Cardiac muscle cell (in vitro differentiated cells and primary cell): ENCODE measurements around the gene PLA2G4D. TPM values are rescaled to one million over a fixed set of nuclear protein-coding genes. Genes with fewer than 3 reads are reported as not detected.

Experiments used
- DNase-seq, 2 donors: peaks; one replicate each; pipeline versions ENCODE4 v3.0.0 to v3.0.0-alpha.2; 2010 to 2017; ENCODE audit warnings: low read depth in 1 of 2, low spot score in 1 of 2
- H3K27ac ChIP-seq: fragments of 200-600 bp; sonication (generic); 2 replicates; pipeline ENCODE4 v1.5.1; 2016
- H3K27me3 ChIP-seq: fragments of 200-600 bp; sonication (generic); 2 replicates; pipeline ENCODE4 v1.6.0; 2016; ENCODE audit warnings: control low read depth
- H3K36me3 ChIP-seq: fragments of 200-600 bp; sonication (generic); 2 replicates; pipeline ENCODE4 v1.5.1; 2016; ENCODE audit warnings: control low read depth
- H3K4me1 ChIP-seq: fragments of 200-600 bp; sonication (generic); 2 replicates; pipeline ENCODE4 v1.8.1; 2017; ENCODE audit warnings: low read depth, mild to moderate bottlenecking, mixed run types
- H3K4me3 ChIP-seq: fragments of 200-600 bp; sonication (generic); 2 replicates; pipeline ENCODE4 v1.5.1; 2016; ENCODE audit warnings: mild to moderate bottlenecking
- H3K9me3 ChIP-seq: fragments of 200-600 bp; sonication (generic); 2 replicates; pipeline ENCODE4 v1.5.1; 2017; ENCODE audit warnings: low read depth, mild to moderate bottlenecking, control low read depth
- CTCF ChIP-seq: IDR thresholded peaks from 2 replicates; pipeline ENCODE4 v1.5.1; 2012; ENCODE audit warnings: low read depth, mild to moderate bottlenecking, low read length
- polyA plus RNA-seq: library from polyadenylated mRNA; unstranded; fragments of >200 nt; fragmentation: Nextera tagmentation; extraction: Ambion mirVana; gene quantifications from 2 replicates; pipeline ENCODE4 v1.2.1, GENCODE V29; 2016
- total RNA-seq: library from RNA; depleted of rRNA; stranded (reverse); fragments of >200 nt; gene quantifications from 2 replicates; pipeline ENCODE4 v1.2.3, GENCODE V29; 2016

PLA2G4D gene
- total and polyA plus RNA-seq, 2 experiments from 2014 or later, result 0.03 to 0.16 TPM

- H3K4me1 ChIP-seq, result no peaks in the 10 kb centered on the region
- H3K4me3 ChIP-seq, result no peak overlapping the region
- H3K27me3 ChIP-seq, result no peaks in the 10 kb centered on the region
- H3K36me3 ChIP-seq, result no peaks in the 10 kb centered on the region
- H3K9me3 ChIP-seq, result no peaks in the 10 kb centered on the region
- H3K27ac ChIP-seq, result no peak overlapping the region
- DNase-seq, result no peak
- no peak for TF ChIP-seq CTCF
Measured at GRCh38 chr15:42069496-42070278, 24.7 kb downstream of the PLA2G4D start.

GRCh38 chr15:42069025-42069424 is 25.3 kb downstream of the PLA2G4D start:
- H3K4me3 ChIP-seq, result no peak overlapping the region
- no peaks in the 10 kb centered on the region for H3K9me3 ChIP-seq

GRCh38 chr15:42068601-42069000 is 25.8 kb downstream of the PLA2G4D start:
- H3K27ac ChIP-seq, result no peak overlapping the region
- H3K27me3 ChIP-seq, result no peaks in the 10 kb centered on the region
- no peaks in the 10 kb centered on the region for H3K9me3 ChIP-seq
- TF ChIP-seq CTCF, result no peak
- no peak for DNase-seq
- no peak overlapping the region for H3K4me3 ChIP-seq
- no peaks in the 10 kb centered on the region for H3K4me1 ChIP-seq
- H3K36me3 ChIP-seq, result no peaks in the 10 kb centered on the region

More at GRCh38 chr15:42069025-42069424, 25.3 kb downstream of the PLA2G4D start:
- no peak for TF ChIP-seq CTCF
- H3K4me1 ChIP-seq, result no peaks in the 10 kb centered on the region
- H3K36me3 ChIP-seq, result no peaks in the 10 kb centered on the region
- DNase-seq, result no peak
- H3K27me3 ChIP-seq, result no peaks in the 10 kb centered on the region
- H3K27ac ChIP-seq, result no peak overlapping the region

- TF ChIP-seq CTCF, result no peak
- no peaks in the 10 kb centered on the region for H3K36me3 ChIP-seq
- H3K27ac ChIP-seq, result no peak overlapping the region
- no peak for DNase-seq
- no peaks in the 10 kb centered on the region for H3K9me3 ChIP-seq
- no peaks in the 10 kb centered on the region for H3K4me1 ChIP-seq
- no peaks in the 10 kb centered on the region for H3K27me3 ChIP-seq
- H3K4me3 ChIP-seq, result no peak overlapping the region
Measured at GRCh38 chr15:42066764-42067415, 27.5 kb downstream of the PLA2G4D start.

- TF ChIP-seq CTCF, result no peak
- no peaks in the 10 kb centered on the region for H3K9me3 ChIP-seq
Measured at GRCh38 chr15:42065468-42065867, 28.9 kb downstream of the PLA2G4D start.

More at GRCh38 chr15:42065468-42065867, 28.9 kb downstream of the PLA2G4D start:
- no peaks in the 10 kb centered on the region for H3K27me3 ChIP-seq
- H3K4me1 ChIP-seq, result no peaks in the 10 kb centered on the region
- H3K4me3 ChIP-seq, result no peak overlapping the region
- no peak overlapping the region for H3K27ac ChIP-seq
- no peaks in the 10 kb centered on the region for H3K36me3 ChIP-seq
- no peak for DNase-seq
